Neural cell (in vitro differentiated cells): ENCODE data around the gene SERPINB10. TPM values are rescaled to one million over a fixed set of nuclear protein-coding genes. Genes with fewer than 3 reads are reported as not detected.

Experiments
- H2AFZ ChIP-seq: fragments of 200-600, 300-800 bp; sonication (generic), shearing (Covaris generic); 2 replicates; pipeline ENCODE4 v1.6.0; 2014; ENCODE audit warnings: low read depth, mild to moderate bottlenecking, antibody characterized with exemption, low read length, moderate library complexity
- H3F3A ChIP-seq: fragments of 200-600 bp; shearing (Covaris generic); 2 replicates; pipeline ENCODE4 v1.6.1; 2016; ENCODE audit warnings: mild to moderate bottlenecking, moderate library complexity, mixed read lengths, antibody characterized with exemption, low read length; ENCODE audit not compliant: insufficient read depth, poor library complexity, severe bottlenecking
- H3K27ac ChIP-seq: fragments of 200-600, 300-800 bp; sonication (generic), shearing (Covaris generic); 2 replicates; pipeline ENCODE4 v1.5.1; 2014; ENCODE audit warnings: mild to moderate bottlenecking, low read length, moderate library complexity
- H3K27me3 ChIP-seq: fragments of 300-800, 200-600 bp; sonication (generic), shearing (Covaris generic); 2 replicates; pipeline ENCODE4 v1.6.0; 2014; ENCODE audit warnings: mild to moderate bottlenecking, low read depth, low read length, moderate library complexity; ENCODE audit not compliant: insufficient read depth
- H3K36me3 ChIP-seq: fragments of 300-800, 200-600 bp; sonication (generic), shearing (Covaris generic); 2 replicates; pipeline ENCODE4 v1.5.1; 2014; ENCODE audit warnings: mild to moderate bottlenecking, antibody characterized with exemption, low read length, moderate library complexity; ENCODE audit not compliant: insufficient read depth
- H3K4me2 ChIP-seq: fragments of 300-800, 200-600 bp; sonication (generic), shearing (Covaris generic); 2 replicates; pipeline ENCODE4 v1.6.0; 2014; ENCODE audit warnings: mild to moderate bottlenecking, low read length
- H3K4me3 ChIP-seq: fragments of 300-800, 200-600 bp; sonication (generic), shearing (Covaris generic); 2 replicates; pipeline ENCODE4 v1.5.1; 2014; ENCODE audit warnings: mild to moderate bottlenecking, low read length, moderate library complexity
- H3K79me2 ChIP-seq: fragments of 200-600 bp; shearing (Covaris generic); replicated peaks from 2 replicates; pipeline ENCODE4 v1.6.0; 2014; ENCODE audit warnings: mild to moderate bottlenecking, low read length, moderate library complexity; ENCODE audit not compliant: insufficient read depth
- H3K9ac ChIP-seq: fragments of 300-800, 200-600 bp; sonication (generic), shearing (Covaris generic); 2 replicates; pipeline ENCODE4 v1.6.1; 2016; ENCODE audit warnings: mild to moderate bottlenecking, low read length, mixed read lengths
- H3K9me2 ChIP-seq: fragments of 200-600 bp; shearing (Covaris generic); 2 replicates; pipeline ENCODE4 v1.6.1; 2016; ENCODE audit warnings: mild to moderate bottlenecking, low read length, mixed read lengths; ENCODE audit not compliant: insufficient read depth
- H3K9me3 ChIP-seq: fragments of 200-600, 300-800 bp; sonication (generic), shearing (Covaris generic); 2 replicates; pipeline ENCODE4 v1.6.1; 2016; ENCODE audit warnings: mild to moderate bottlenecking, mixed run types, low read length, moderate library complexity, mixed read lengths
- H4K20me1 ChIP-seq: fragments of 200-600 bp; shearing (Covaris generic); 2 replicates; pipeline ENCODE4 v1.6.1; 2016; ENCODE audit warnings: mild to moderate bottlenecking, mixed run types; ENCODE audit not compliant: insufficient read depth
- CTCF ChIP-seq: fragments of 450-650 bp; IDR thresholded peaks from 2 replicates; pipeline ENCODE4 v1.5.1; 2014; ENCODE audit warnings: antibody characterized with exemption, mild to moderate bottlenecking, moderate library complexity; ENCODE audit not compliant: poor library complexity, severe bottlenecking
- EP300 ChIP-seq: fragments of 450-650 bp; conservative IDR thresholded peaks from 2 replicates; pipeline ENCODE4 v1.6.1; 2014; ENCODE audit warnings: antibody characterized with exemption, mild to moderate bottlenecking, moderate library complexity; ENCODE audit not compliant: poor library complexity, severe bottlenecking
- EZH2 ChIP-seq: fragments of 200-600, 300-800 bp; shearing (Covaris generic), sonication (generic); IDR thresholded peaks from 2 replicates; pipeline ENCODE4 v1.6.1; 2014; ENCODE audit warnings: antibody characterized with exemption, low read length, borderline replicate concordance, mild to moderate bottlenecking; ENCODE audit not compliant: insufficient read depth, poor library complexity, severe bottlenecking
- MXI1 ChIP-seq: fragments of 450-650 bp; conservative IDR thresholded peaks from 2 replicates; pipeline ENCODE4 v1.6.1; 2014; ENCODE audit warnings: antibody characterized with exemption, mild to moderate bottlenecking; ENCODE audit not compliant: poor library complexity, severe bottlenecking
- POLR2AphosphoS5 ChIP-seq: IDR thresholded peaks from 2 replicates; pipeline ENCODE4 v1.6.1; 2012
- RAD21 ChIP-seq: fragments of 450-650 bp; conservative IDR thresholded peaks from 2 replicates; pipeline ENCODE4 v1.6.1; 2014; ENCODE audit warnings: antibody characterized with exemption, mild to moderate bottlenecking, moderate library complexity
- REST ChIP-seq: IDR thresholded peaks from 2 replicates; pipeline ENCODE4 v1.6.1; 2012; ENCODE audit warnings: borderline replicate concordance
- SMC3 ChIP-seq: fragments of 450-650 bp; conservative IDR thresholded peaks from 2 replicates; pipeline ENCODE4 v1.6.1; 2014; ENCODE audit warnings: antibody characterized with exemption, mild to moderate bottlenecking, moderate library complexity; ENCODE audit not compliant: poor library complexity
- TAF1 ChIP-seq: IDR thresholded peaks from 2 replicates; pipeline ENCODE4 v1.6.1; 2012; ENCODE audit warnings: low read depth
- polyA plus RNA-seq: library from polyadenylated mRNA; depleted of rRNA; stranded (reverse); fragments of >200 nt; gene quantifications from 2 replicates; pipeline ENCODE4 v1.2.3, GENCODE V29; 2014

Gene SERPINB10
- polyA plus RNA-seq, 1 donor from 2014 or later = not detected

GRCh38 chr18:63859781-63860475 lies 47.8 kb upstream of the SERPINB10 start:
- no peak overlapping the region for H3K27ac ChIP-seq
- no peak overlapping the region for H3K4me2 ChIP-seq
- no peaks in the 10 kb centered on the region for H3F3A ChIP-seq
- H2AFZ ChIP-seq = no peak overlapping the region
- H3K9me3 ChIP-seq = no peaks in the 10 kb centered on the region
- no peaks in the 10 kb centered on the region for H4K20me1 ChIP-seq
- H3K9ac ChIP-seq = no peak overlapping the region
- H3K4me3 ChIP-seq = no peak overlapping the region
- H3K79me2 ChIP-seq = no peaks in the 10 kb centered on the region
- H3K9me2 ChIP-seq = no peaks in the 10 kb centered on the region
- no peaks in the 10 kb centered on the region for H3K36me3 ChIP-seq
- TF ChIP-seq CTCF (no peak), MXI1 (no peak), TAF1 (no peak), POLR2AphosphoS5 (no peak), EZH2 (no peak), SMC3 (no peak), EP300 (no peak)
- no peaks in the 10 kb centered on the region for H3K27me3 ChIP-seq

DNA sequence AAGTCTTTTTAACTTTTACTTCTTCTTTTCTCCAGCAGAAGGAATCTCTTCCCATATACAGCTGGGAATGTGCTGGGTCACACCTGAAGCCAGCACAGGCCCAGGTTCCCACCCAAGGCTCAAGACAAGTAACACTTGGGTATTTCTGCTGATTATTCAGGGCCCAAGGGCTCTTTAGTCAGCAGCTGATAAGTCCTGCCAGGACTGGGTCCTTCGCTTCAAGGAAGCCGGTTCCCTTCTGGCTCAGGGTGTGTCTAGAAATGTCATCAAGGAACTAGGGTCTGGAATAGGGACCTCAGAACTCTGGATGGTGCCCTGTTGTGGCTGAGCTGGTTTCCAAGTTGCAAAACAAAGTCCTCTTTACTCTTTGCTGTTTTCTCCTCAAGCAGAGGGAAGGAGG lies 47.2 kb upstream of the SERPINB10 start:
- Histone ChIP-seq H3K36me3 (no peaks in the 10 kb centered on the region), H3K4me2 (no peak overlapping the region), H3K9me3 (no peaks in the 10 kb centered on the region), H3K27ac (no peak overlapping the region), H3K79me2 (no peaks in the 10 kb centered on the region), H3K4me3 (no peak overlapping the region), H3K9me2 (no peaks in the 10 kb centered on the region), H3K27me3 (no peaks in the 10 kb centered on the region), H3K9ac (no peak overlapping the region), H2AFZ (no peak overlapping the region), H3F3A (no peaks in the 10 kb centered on the region), H4K20me1 (no peaks in the 10 kb centered on the region)
- no peak for TF ChIP-seq SMC3
- TF ChIP-seq CTCF = no peak
- TF ChIP-seq POLR2AphosphoS5 = no peak
- TF ChIP-seq REST = no peak
- no peak for TF ChIP-seq RAD21
- TF ChIP-seq EZH2 = no peak
- no peak for TF ChIP-seq TAF1
